ENCODE results near the gene PPFIBP2.

Gene PPFIBP2

GRCh38 chr11:7612661-7613393, 99.0 kb downstream of the PPFIBP2 start:
- TF ChIP-seq CTCF (IDR thresholded peaks at IDR 0.05; ENCODE audit: low read depth, low read length, missing control alignments): no peak
- DNase-seq (ENCODE audit: extremely low read depth, low read depth): no peak

GRCh38 chr11:7613394-7613720, 99.6 kb downstream of the PPFIBP2 start:
- H3K4me3 ChIP-seq (replicated peaks; ENCODE audit: low read depth, low read length): no peak overlapping the region
- TF ChIP-seq CTCF (IDR thresholded peaks at IDR 0.05; ENCODE audit: low read depth, low read length, missing control alignments): no peak
- no peak for DNase-seq (ENCODE audit: extremely low read depth, low read depth)

More at GRCh38 chr11:7612661-7613393, 99.0 kb downstream of the PPFIBP2 start:
- no peak overlapping the region for H3K4me3 ChIP-seq (replicated peaks; ENCODE audit: low read depth, low read length)

- no peak for TF ChIP-seq CTCF (IDR thresholded peaks at IDR 0.05; ENCODE audit: low read depth, low read length, missing control alignments)
- H3K4me3 ChIP-seq (replicated peaks; ENCODE audit: low read depth, low read length): no peak overlapping the region
- no peak for DNase-seq (ENCODE audit: extremely low read depth, low read depth)
Measured at GRCh38 chr11:7614656-7615055, 100.9 kb downstream of the PPFIBP2 start.

- DNase-seq (ENCODE audit: extremely low read depth, low read depth): no peak
- no peak for TF ChIP-seq CTCF (IDR thresholded peaks at IDR 0.05; ENCODE audit: low read depth, low read length, missing control alignments)
- no peak overlapping the region for H3K4me3 ChIP-seq (replicated peaks; ENCODE audit: low read depth, low read length)
Measured at GRCh38 chr11:7617032-7617431, 103.2 kb downstream of the PPFIBP2 start.

GRCh38 chr11:7619322-7619721, 105.5 kb downstream of the PPFIBP2 start:
- no peak overlapping the region for H3K4me3 ChIP-seq (replicated peaks; ENCODE audit: low read depth, low read length)
- DNase-seq (ENCODE audit: extremely low read depth, low read depth): no peak
- no peak for TF ChIP-seq CTCF (IDR thresholded peaks at IDR 0.05; ENCODE audit: low read depth, low read length, missing control alignments)

- H3K4me3 ChIP-seq (replicated peaks; ENCODE audit: low read depth, low read length): no peak overlapping the region
- no peak for DNase-seq (ENCODE audit: extremely low read depth, low read depth)
- TF ChIP-seq CTCF (IDR thresholded peaks at IDR 0.05; ENCODE audit: low read depth, low read length, missing control alignments): no peak
Measured at GRCh38 chr11:7621090-7621489, 107.3 kb downstream of the PPFIBP2 start.

- no peak for TF ChIP-seq CTCF (IDR thresholded peaks at IDR 0.05; ENCODE audit: low read depth, low read length, missing control alignments)
- no peak for DNase-seq (ENCODE audit: extremely low read depth, low read depth)
- no peak overlapping the region for H3K4me3 ChIP-seq (replicated peaks; ENCODE audit: low read depth, low read length)
Measured at GRCh38 chr11:7621554-7621953, 107.8 kb downstream of the PPFIBP2 start.

Measured in HFF-Myc (cell line).